ENCODE measurements around the gene NCDN.

The NCDN gene

DNA sequence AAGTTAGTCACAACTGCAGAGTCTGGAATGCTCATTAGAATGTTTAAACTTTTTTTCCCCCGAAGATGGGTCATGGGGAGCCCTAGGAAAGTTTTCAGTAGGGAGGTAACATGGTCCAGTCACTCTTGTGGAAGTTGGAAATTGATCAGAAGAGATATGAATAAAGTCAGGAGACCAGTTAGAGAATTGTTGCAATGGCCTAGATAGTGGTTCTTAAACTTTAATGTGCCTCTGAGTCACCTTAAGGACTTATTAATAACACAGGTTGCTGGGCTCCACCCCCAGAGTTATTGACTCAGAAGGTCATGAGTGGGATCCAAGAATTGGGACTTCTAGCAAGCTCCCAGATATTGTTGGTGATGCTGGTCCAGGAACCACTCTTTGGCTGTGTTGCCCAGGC, 12.3 kb downstream of the NCDN start:
- in situ Hi-C loops (cut with HindIII; ENCODE audit: low pct_ligation_motif_present, low sequenced_read_pairs) = no loop called here
- peaks cover 11% of the 10 kb centered on the region for H3K36me3 ChIP-seq (replicated peaks)
- peaks cover 28% of the 10 kb centered on the region for H3K27me3 ChIP-seq (replicated peaks)
- TF ChIP-seq, protein P1, sequence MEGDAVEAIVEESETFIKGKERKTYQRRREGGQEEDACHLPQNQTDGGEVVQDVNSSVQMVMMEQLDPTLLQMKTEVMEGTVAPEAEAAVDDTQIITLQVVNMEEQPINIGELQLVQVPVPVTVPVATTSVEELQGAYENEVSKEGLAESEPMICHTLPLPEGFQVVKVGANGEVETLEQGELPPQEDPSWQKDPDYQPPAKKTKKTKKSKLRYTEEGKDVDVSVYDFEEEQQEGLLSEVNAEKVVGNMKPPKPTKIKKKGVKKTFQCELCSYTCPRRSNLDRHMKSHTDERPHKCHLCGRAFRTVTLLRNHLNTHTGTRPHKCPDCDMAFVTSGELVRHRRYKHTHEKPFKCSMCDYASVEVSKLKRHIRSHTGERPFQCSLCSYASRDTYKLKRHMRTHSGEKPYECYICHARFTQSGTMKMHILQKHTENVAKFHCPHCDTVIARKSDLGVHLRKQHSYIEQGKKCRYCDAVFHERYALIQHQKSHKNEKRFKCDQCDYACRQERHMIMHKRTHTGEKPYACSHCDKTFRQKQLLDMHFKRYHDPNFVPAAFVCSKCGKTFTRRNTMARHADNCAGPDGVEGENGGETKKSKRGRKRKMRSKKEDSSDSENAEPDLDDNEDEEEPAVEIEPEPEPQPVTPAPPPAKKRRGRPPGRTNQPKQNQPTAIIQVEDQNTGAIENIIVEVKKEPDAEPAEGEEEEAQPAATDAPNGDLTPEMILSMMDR (IDR thresholded peaks at IDR 0.05; ENCODE audit: low read depth, low read length, missing control alignments) = no peak
- no peak overlapping the region for H3K4me3 ChIP-seq (ENCODE audit: low read depth, low read length)
- no peak for DNase-seq
- H3K27ac ChIP-seq = no peak overlapping the region

DNA sequence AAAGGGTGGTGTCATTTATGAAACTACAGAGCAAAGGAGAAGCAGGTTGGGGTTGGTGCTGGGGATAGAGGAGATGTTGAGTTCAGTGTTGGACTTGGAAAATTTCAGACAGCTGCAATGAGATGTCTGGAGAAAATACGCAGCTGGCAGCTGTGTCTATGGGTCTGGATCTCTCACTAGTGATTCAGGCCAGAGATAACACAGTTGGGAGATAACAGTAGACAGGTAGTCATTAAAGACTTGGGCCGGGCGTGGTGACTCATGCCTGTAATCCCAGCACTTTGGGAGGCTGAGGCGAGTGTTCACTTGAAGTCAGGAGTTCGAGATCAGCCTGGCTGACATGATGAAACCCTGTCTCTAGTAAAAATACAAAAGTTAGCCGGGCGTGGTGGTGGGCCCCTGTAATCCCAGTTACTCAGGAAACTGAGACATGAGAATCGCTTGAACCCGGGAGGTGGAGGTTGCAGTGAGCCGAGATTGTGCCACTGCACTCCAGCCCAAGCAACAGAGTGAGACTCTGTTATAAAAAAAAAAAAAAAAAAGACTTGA, 13.1 kb downstream of the NCDN start:
- H3K36me3 ChIP-seq (replicated peaks) = peaks cover 6% of the 10 kb centered on the region
- no peak overlapping the region for H3K27ac ChIP-seq
- TF ChIP-seq, protein P1 (IDR thresholded peaks at IDR 0.05; ENCODE audit: low read depth, low read length, missing control alignments) = no peak
- H3K27me3 ChIP-seq (replicated peaks) = peaks cover 30% of the 10 kb centered on the region
- DNase-seq = no peak
- no peak overlapping the region for H3K4me3 ChIP-seq (ENCODE audit: low read depth, low read length)
- in situ Hi-C loops (cut with HindIII; ENCODE audit: low pct_ligation_motif_present, low sequenced_read_pairs) = no loop called here

DNA sequence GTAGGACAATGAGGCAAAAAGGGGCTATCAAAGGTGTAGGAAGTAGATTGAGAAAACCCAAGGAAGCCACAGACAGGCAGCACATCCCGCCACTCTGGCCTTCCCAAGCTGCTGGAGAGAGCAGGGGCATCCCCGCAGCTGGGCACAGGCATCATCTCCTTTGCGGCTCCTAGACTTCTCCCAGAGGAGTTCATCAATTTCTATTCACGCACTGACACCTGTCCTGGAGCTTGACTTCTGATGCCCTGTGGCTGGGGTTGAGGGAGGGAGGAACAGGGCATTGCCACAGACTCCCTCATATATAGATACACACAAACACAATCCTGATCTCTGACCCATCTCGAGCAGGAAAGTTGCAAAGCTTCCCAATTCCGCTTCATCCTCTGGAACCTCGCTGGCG, 13.7 kb downstream of the NCDN start:
- Histone ChIP-seq H3K27me3 (replicated peaks) (peaks cover 30% of the 10 kb centered on the region), H3K27ac (no peak overlapping the region), H3K36me3 (replicated peaks) (peaks cover 6% of the 10 kb centered on the region), H3K4me3 (ENCODE audit: low read depth, low read length) (no peak overlapping the region)
- in situ Hi-C loops (cut with HindIII; ENCODE audit: low pct_ligation_motif_present, low sequenced_read_pairs) = no loop called here
- DNase-seq = no peak
- TF ChIP-seq, protein P1 (IDR thresholded peaks at IDR 0.05; ENCODE audit: low read depth, low read length, missing control alignments) = no peak

DNA sequence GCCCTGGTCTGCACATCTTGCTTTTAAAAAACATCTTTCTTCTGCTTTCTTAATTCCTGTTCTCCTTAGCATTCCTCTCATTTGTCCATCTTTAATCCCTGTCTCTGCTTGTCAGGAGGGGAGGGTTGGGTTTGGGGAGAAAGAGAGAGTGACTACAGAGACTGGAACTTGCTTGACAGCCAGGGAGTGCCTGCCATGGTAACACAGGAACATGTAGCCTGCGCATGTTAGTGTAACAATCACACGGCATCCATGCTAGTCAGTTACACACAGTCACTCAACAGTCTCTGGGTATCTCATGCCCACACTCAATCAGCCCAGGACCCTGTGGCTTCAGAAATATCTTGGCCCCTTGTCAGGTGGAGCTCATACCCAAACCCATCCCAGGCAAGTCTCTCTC, 14.7 kb downstream of the NCDN start:
- no peak for DNase-seq
- TF ChIP-seq, protein P1 (IDR thresholded peaks at IDR 0.05; ENCODE audit: low read depth, low read length, missing control alignments) = no peak
- Histone ChIP-seq H3K36me3 (replicated peaks) (no peaks in the 10 kb centered on the region), H3K4me3 (ENCODE audit: low read depth, low read length) (no peak overlapping the region), H3K27ac (no peak overlapping the region), H3K27me3 (replicated peaks) (peaks cover 33% of the 10 kb centered on the region)
- in situ Hi-C loops (cut with HindIII; ENCODE audit: low pct_ligation_motif_present, low sequenced_read_pairs) = no loop called here

DNA sequence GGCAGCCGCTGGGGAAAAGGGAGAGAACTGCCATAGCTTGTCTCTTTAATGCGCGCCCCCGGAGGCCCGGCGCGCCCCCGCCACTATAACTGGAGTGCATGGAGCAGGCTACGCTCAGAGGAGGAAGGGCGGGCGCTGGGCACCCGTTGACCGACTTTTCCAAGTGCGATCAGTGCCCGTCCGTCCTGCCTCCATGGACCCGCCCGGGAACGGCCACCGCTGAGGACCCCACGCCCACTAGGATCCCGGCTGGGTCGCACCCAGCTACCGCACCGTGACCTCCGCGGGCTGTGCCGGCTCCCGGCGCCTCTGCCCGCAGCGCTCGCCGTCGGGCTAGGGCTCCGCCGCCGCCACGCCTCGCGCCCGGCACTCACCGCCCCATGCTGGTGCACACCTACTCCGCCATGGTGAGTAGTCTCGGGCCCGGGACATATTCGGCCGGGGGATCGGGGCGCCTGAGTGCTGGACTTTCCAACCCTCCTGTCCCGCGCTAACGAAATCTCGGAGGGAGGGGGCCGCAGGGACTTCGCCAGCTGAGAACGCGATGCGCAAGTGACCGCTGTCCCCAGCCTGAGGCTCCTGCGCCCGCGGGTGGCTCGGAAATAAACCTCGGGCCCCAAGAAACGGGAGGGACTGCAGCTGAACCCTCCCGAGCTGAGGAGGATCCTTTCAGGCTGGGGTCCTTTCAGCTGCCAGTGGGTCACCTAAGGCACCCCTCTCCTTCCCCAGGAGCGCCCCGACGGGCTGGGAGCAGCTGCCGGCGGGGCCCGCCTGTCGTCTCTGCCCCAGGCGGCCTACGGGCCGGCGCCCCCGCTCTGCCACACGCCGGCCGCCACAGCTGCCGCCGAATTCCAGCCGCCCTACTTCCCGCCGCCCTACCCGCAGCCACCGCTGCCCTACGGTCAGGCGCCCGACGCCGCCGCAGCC, 15.9 kb downstream of the NCDN start, which contains the start of gene TFAP2E:
Gene TFAP2E, plus strand, starts transcription at position 117 of the 927 bp plus-strand sequence. Its CDS starts 264 bp downstream, at position 381.
- H3K27ac ChIP-seq = no peak within 1 kb of the TSS
- in situ Hi-C loops (cut with HindIII; ENCODE audit: low pct_ligation_motif_present, low sequenced_read_pairs) = no loop called here
- H3K36me3 ChIP-seq (replicated peaks) = no peaks in the 10 kb centered on the region
- H3K27me3 ChIP-seq (replicated peaks) = peaks cover 34% of the 10 kb centered on the region
- no peak for DNase-seq
- TF ChIP-seq, protein P1 (IDR thresholded peaks at IDR 0.05; ENCODE audit: low read depth, low read length, missing control alignments) = no peak
- H3K4me3 ChIP-seq (ENCODE audit: low read depth, low read length) = peak within 1 kb of the TSS; percentile 51
